ENCODE measurements around the gene SLC4A1.

- TF ChIP-seq EZH2phosphoT487 (IDR thresholded peaks at IDR 0.05; ENCODE audit: insufficient read depth, low read depth) (no peak), EZH2 (IDR thresholded peaks at IDR 0.05; ENCODE audit: insufficient read depth, poor library complexity, severe bottlenecking) (no peak)
Observed at GRCh38 chr17:44204441-44204882, 63.5 kb downstream of the SLC4A1 start.
